Glutamatergic neuron (in vitro differentiated cells): Measurements from ENCODE around the gene PPP2R1B. TPM values are rescaled to one million over a fixed set of nuclear protein-coding genes. Genes with fewer than 3 reads are reported as not detected.

Experiments
- DNase-seq: peaks from one replicate; pipeline ENCODE4 v3.0.0; 2022
- H3K27ac Mint-ChIP-seq: one replicate; pipeline ENCODE4 v1.8.0; 2020; ENCODE audit warnings: mild to moderate bottlenecking, mixed read lengths, inconsistent platforms; ENCODE audit not compliant: unreplicated experiment
- H3K27me3 Mint-ChIP-seq: one replicate; pipeline ENCODE4 v1.8.0; 2020; ENCODE audit warnings: mild to moderate bottlenecking, moderate library complexity, mixed read lengths, inconsistent platforms; ENCODE audit not compliant: unreplicated experiment
- H3K36me3 Mint-ChIP-seq: one replicate; pipeline ENCODE4 v1.8.0; 2020; ENCODE audit warnings: mild to moderate bottlenecking, mixed read lengths, inconsistent platforms; ENCODE audit not compliant: unreplicated experiment
- H3K4me1 Mint-ChIP-seq: one replicate; pipeline ENCODE4 v1.8.0; 2020; ENCODE audit warnings: mild to moderate bottlenecking, low read depth, mixed read lengths, inconsistent platforms; ENCODE audit not compliant: unreplicated experiment
- H3K4me3 Mint-ChIP-seq: one replicate; pipeline ENCODE4 v1.8.0; 2020; ENCODE audit warnings: mild to moderate bottlenecking, mixed read lengths, inconsistent platforms; ENCODE audit not compliant: unreplicated experiment
- H3K9me3 Mint-ChIP-seq: one replicate; pipeline ENCODE4 v1.8.0; 2020; ENCODE audit warnings: mild to moderate bottlenecking, moderate library complexity, mixed read lengths, inconsistent platforms; ENCODE audit not compliant: unreplicated experiment
- total RNA-seq: library from RNA; stranded (reverse); fragmentation: NEBNext Ultra II Directional; extraction: Animal tissue kit (Norgen Biotek cat#: 25700); gene quantifications from one replicate; pipeline ENCODE4 v1.2.1, GENCODE V29; 2021; ENCODE audit not compliant: unreplicated experiment
- TF ChIP-seq, protein P1 (sequence below): fragments of 200-600 bp; sonication (generic); IDR thresholded peaks from one replicate; pipeline ENCODE4 v1.5.0; 2021; ENCODE audit not compliant: partially characterized antibody, unreplicated experiment

Gene PPP2R1B
- total RNA-seq, 1 donor from 2014 or later = 66.3 TPM

DNA sequence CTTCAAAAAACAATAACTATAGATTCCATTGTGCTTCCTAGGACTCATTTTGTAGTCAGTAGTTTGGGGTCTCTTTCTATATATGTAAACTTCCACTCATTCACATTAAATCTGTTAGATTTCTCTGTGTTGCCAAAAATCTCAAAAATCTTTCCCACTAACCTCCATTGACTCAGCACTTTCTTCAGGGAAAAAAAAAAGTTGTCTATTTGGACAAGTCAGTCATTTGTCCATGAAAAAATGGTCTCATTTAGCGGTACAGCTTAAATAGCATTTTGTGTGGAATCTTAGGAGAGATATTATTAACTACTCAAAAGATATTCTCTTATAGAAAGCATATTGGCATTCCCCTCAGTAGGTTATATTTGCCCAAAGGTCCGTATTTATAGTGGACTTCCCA is 81.9 kb downstream of the PPP2R1B start:
- H3K9me3 Mint-ChIP-seq = no peaks in the 10 kb centered on the region
- TF ChIP-seq, protein P1, sequence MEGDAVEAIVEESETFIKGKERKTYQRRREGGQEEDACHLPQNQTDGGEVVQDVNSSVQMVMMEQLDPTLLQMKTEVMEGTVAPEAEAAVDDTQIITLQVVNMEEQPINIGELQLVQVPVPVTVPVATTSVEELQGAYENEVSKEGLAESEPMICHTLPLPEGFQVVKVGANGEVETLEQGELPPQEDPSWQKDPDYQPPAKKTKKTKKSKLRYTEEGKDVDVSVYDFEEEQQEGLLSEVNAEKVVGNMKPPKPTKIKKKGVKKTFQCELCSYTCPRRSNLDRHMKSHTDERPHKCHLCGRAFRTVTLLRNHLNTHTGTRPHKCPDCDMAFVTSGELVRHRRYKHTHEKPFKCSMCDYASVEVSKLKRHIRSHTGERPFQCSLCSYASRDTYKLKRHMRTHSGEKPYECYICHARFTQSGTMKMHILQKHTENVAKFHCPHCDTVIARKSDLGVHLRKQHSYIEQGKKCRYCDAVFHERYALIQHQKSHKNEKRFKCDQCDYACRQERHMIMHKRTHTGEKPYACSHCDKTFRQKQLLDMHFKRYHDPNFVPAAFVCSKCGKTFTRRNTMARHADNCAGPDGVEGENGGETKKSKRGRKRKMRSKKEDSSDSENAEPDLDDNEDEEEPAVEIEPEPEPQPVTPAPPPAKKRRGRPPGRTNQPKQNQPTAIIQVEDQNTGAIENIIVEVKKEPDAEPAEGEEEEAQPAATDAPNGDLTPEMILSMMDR = no peak
- no peak overlapping the region for H3K4me3 Mint-ChIP-seq
- H3K27me3 Mint-ChIP-seq = no peaks in the 10 kb centered on the region
- no peak for DNase-seq
- no peak overlapping the region for H3K27ac Mint-ChIP-seq
- no peaks in the 10 kb centered on the region for H3K36me3 Mint-ChIP-seq
- H3K4me1 Mint-ChIP-seq = no peaks in the 10 kb centered on the region

DNA sequence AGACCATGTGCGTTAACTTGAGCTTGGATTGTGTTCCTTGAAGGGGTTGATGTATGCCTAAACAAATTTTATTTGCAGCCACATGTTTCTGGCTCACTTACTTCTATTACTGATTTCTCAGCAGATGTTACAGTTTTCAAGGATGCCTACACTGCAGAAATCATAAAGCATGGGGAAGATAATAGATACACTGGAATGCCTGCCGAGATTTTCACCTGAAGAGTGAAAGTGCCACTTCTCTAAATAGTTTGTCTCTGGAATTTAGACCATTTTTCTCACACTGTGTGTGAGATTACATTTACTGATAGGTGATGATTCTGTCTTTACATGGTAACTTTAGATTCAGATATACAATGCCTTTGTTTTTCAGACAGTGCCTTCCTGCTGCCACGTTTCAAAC is 82.4 kb downstream of the PPP2R1B start:
- no peaks in the 10 kb centered on the region for H3K4me1 Mint-ChIP-seq
- TF ChIP-seq, protein P1 = no peak
- no peak overlapping the region for H3K27ac Mint-ChIP-seq
- no peak overlapping the region for H3K4me3 Mint-ChIP-seq
- no peaks in the 10 kb centered on the region for H3K9me3 Mint-ChIP-seq
- DNase-seq = no peak
- H3K36me3 Mint-ChIP-seq = no peaks in the 10 kb centered on the region
- H3K27me3 Mint-ChIP-seq = no peaks in the 10 kb centered on the region

DNA sequence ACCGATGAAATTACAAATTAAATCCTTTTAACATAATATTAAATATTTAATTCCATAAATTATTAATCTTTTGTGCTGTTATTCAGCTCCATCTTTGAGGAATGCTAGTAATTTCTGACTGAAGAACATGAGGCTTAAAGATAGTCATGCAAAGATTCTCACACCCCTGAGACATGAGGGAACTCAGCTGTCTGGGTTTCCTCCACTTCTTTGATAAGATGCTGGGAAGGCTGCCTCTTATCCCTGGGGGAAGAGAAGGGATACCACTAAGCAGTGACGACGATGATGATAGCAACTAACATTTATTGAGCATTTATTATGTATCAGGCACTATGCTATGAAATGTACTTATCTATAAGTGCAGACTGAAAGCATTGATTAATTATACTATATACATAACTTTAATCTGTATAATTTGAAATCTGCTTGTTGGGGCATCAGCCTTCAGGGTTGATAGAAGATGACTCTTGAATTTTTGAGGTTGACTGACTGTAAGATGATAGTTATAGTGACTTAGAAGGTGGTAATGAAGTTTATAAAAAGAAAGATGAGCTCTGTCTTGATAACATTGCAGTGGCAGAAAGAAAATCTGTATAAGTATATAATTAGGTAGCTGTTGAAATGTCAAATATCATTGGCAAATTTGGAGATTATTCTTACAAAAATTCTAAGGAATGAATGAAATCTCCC is 85.6 kb downstream of the PPP2R1B start:
- no peak for DNase-seq
- Mint-ChIP-seq H3K36me3 (no peaks in the 10 kb centered on the region), H3K27ac (no peak overlapping the region), H3K27me3 (no peaks in the 10 kb centered on the region), H3K4me1 (no peaks in the 10 kb centered on the region), H3K4me3 (no peak overlapping the region), H3K9me3 (no peaks in the 10 kb centered on the region)
- TF ChIP-seq, protein P1 = no peak

Other genes with a start within 250 kb of the PPP2R1B start
- 0.98 TPM for gene LAYN, start 225.7 kb downstream of the PPP2R1B start, total RNA-seq
- gene SIK2, start 163.9 kb downstream of the PPP2R1B start, total RNA-seq = 10.1 TPM
- 69.4 TPM for gene ALG9, start 105.2 kb upstream of the PPP2R1B start, total RNA-seq
- gene FDXACB1, start 112.8 kb upstream of the PPP2R1B start, total RNA-seq = 1.6 TPM
- gene CFAP68, start 113.2 kb upstream of the PPP2R1B start, total RNA-seq = 21.7 TPM
- gene CRYAB, start 145.4 kb upstream of the PPP2R1B start, total RNA-seq = 0.64 TPM
- gene HSPB2, start 146.3 kb upstream of the PPP2R1B start, total RNA-seq = 1.4 TPM
- gene C11orf52, start 152.5 kb upstream of the PPP2R1B start, total RNA-seq = not detected
- 27.2 TPM for gene DIXDC1, start 171.0 kb upstream of the PPP2R1B start, total RNA-seq